Measurements from ENCODE around the gene GALNT9. TPM values are rescaled to one million over a fixed set of nuclear protein-coding genes. Genes with fewer than 3 reads are reported as not detected.

The GALNT9 gene
- total and polyA plus RNA-seq, 5 donors from 2014 or later, result 0.37 to 0.69 (median 0.64) TPM; not detected in 2

DNA sequence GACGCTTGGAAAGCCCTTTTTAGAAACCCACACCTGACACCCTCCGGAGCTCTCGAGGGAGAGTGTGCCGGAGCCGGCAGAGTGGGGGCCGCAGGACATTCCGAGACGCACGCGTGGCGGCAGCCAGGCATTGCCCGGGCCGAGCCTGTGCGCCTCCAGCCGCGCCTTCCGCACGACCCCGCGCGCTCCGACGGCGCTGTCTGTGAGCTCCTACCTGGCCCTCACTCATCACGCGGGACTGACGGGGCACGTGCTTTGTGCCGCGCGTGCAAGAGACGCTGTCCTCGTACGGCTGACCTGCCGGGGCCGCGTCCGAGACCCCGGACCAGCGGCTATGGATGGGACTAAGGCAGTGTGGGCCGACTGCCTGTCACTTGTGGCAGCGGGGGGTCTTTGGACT, 5.2 kb downstream of the GALNT9 start:
- Mint-ChIP-seq H3K9me3 (peaks cover 0 to 1% (median 0%) of the 10 kb centered on the region in 7 donors), H3K36me3 (no peaks in the 10 kb centered on the region), H3K4me1 (peaks cover 0 to 11% (median 2%) of the 10 kb centered on the region in 4 donors), H3K4me3 (no peak overlapping the region), H3K27me3 (peaks cover 17% of the 10 kb centered on the region), H3K27ac (no peak overlapping the region)
- H3K27ac ChIP-seq (ENCODE audit: insufficient read depth, low read length, poor library complexity, severe bottlenecking), result no peak overlapping the region
- H3K4me3 ChIP-seq (ENCODE audit: low read depth, low read length), result no peak overlapping the region
- DNase-seq, result no peak
- H3K9me3 ChIP-seq (ENCODE audit: control insufficient read depth in 2 of 2, low read length in 2 of 2), result no peaks in the 10 kb centered on the region
- H3K36me3 ChIP-seq (ENCODE audit: control insufficient read depth, insufficient read depth, low read length), result no peaks in the 10 kb centered on the region
- H3K27me3 ChIP-seq (ENCODE audit: control insufficient read depth, insufficient read depth, low read length), result no peaks in the 10 kb centered on the region
- H3K4me1 ChIP-seq (ENCODE audit: control insufficient read depth, insufficient read depth, low read length, poor library complexity, severe bottlenecking), result no peaks in the 10 kb centered on the region
- ATAC-seq (ENCODE audit: low read depth in 2 of 2), result no peak

DNA sequence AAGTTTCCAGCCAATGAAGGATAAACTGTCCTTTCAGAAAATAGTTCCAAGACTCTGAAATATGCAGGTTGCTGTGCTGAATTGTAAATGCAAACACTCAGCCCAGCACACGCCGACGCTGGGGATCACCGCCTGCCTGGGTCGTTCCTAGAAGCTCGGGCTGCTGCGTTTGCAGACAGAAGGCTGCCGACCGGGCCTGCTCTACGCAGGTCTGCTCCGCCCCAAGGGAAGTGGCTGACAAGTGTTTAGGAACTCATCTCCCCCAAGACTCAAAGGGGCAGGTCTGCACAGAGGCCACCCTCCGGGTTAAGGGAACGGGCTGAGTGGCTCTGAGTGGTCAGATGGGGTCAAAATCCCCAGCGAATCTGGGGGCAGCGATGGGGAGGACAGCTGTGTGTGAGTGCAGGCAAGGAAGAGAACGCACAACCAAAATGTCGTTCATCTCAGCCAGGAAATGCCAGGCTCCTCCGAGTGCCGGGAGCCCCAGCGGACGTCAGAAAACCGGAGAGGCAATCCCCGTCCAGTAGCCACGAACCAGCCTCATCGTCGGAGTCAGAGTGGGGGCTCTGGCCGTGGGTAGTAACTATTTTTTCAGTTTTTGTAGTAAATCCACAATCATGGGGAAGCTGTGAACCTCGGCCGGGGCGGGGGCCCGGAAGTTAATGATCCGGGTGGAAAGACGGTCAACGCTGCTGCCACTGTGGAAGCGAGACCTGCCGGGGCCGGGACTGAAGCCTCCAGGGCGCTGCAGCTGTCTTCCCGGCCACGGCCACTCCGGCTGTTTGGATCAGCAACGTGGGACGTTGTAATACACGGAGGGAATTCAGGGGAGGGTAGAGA, 6.0 kb downstream of the GALNT9 start:
- Histone ChIP-seq H3K9me3 (ENCODE audit: control insufficient read depth in 2 of 2, low read length in 2 of 2) (no peaks in the 10 kb centered on the region), H3K36me3 (ENCODE audit: control insufficient read depth, insufficient read depth, low read length) (no peaks in the 10 kb centered on the region), H3K27ac (ENCODE audit: insufficient read depth, low read length, poor library complexity, severe bottlenecking) (no peak overlapping the region), H3K4me3 (ENCODE audit: low read depth, low read length) (no peak overlapping the region), H3K27me3 (ENCODE audit: control insufficient read depth, insufficient read depth, low read length) (no peaks in the 10 kb centered on the region), H3K4me1 (ENCODE audit: control insufficient read depth, insufficient read depth, low read length, poor library complexity, severe bottlenecking) (no peaks in the 10 kb centered on the region)
- DNase-seq (peak in 2 of 3 donors; percentile 22), ATAC-seq (ENCODE audit: low read depth in 2 of 2) (peak in 1 of 2 donors; percentile 38)
- H3K27me3 Mint-ChIP-seq, result peaks cover 17% of the 10 kb centered on the region
- H3K4me1 Mint-ChIP-seq, result peaks cover 0 to 10% (median 2%) of the 10 kb centered on the region in 4 donors
- H3K4me3 Mint-ChIP-seq, result peak overlapping the region; percentile 43 to 82 (median 69)
- H3K27ac Mint-ChIP-seq, result peak overlapping the region in 2 of 3 donors; percentile 87 to 92
- H3K9me3 Mint-ChIP-seq, result peaks cover 0 to 1% (median 0%) of the 10 kb centered on the region in 7 donors
- H3K36me3 Mint-ChIP-seq, result no peaks in the 10 kb centered on the region

DNA sequence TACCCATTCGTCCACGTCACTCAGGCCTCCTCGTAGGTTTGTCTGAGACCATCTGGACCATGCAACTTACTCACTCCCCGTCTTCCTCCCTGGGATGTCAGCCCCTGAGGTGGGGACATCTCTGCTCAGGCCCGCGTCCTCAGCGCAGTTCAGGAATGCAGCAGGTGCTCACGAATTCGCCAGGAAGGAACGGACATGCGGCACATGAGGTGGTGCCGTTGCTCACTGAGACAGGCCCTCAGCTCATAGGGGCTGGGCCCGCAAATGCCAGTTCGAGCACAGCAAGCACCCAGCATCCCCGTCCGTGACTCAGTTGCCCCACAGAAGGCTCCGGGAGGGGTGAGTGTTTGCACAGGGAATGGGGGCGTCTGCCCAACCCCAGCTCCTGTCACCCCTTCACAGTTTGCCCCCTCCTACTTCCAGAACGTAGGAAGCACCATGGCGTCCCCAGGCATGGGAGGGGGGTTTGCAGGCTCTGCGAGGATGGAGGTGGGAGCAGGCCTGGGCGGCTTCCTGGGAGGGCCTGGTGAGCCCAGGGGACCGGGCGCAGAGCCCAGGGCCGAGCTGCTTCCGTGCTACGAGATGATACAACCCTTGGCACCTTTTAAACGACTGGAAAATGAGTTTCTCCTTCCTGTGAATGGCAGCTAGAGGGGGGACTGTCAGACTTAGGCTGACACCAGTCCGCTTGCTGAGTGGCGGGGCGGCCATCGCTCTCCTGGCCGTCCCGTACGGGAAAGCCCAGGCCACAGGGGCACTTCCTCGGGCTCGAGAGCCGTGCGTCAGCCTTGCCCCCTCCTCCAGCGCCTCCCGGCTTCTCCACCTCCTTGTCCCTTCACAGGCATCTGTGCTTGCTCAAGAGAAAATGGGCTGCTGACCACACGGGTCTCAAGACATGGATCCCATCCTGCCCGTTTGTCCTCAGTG, 6.9 kb downstream of the GALNT9 start:
- no peak for DNase-seq

DNA sequence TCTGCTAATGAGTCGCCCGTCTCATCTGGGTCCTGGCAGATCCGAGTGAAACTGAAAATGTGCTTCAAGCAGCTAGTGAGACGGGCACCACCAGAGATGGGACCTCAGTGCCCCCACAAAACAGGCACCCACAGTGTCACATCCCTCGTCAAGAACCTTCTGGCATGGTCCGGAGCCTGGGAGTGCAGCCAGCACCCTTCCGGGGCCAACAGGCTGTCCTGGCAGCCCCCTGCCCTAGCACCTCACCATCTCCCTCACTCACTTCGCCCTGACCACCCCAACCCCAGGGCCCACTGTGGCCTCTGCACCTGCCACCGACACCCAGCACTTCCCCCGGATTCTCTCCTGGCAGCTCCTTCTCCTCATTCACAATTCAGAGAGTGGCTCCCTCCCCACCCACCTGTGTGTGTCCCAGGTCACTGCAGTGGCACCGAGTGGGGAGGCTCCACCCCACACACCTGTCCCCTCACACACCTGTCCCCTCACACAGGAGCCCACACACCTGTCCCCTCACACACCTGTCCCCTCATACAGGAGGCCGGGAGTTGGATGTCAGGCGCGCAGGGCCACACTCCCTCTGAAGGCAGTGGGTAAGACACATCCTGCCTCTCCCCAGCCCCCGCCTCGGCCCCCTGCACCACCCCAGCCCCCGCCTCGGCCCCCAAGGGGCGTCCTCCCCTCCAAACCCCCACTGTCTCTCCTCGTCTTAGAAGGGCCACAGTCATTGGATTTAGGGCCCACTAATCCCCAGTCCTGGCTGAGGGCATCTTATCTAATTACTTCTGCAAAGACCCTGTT, 7.9 kb downstream of the GALNT9 start:
- Mint-ChIP-seq H3K4me3 (peak overlapping the region in 1 of 4 donors; percentile 43), H3K27me3 (peaks cover 12% of the 10 kb centered on the region), H3K36me3 (no peaks in the 10 kb centered on the region), H3K4me1 (peaks cover 0 to 7% (median 2%) of the 10 kb centered on the region in 4 donors), H3K9me3 (peaks cover 0 to 2% (median 0%) of the 10 kb centered on the region in 7 donors), H3K27ac (no peak overlapping the region)
- no peak for ATAC-seq (ENCODE audit: low read depth in 2 of 2)
- no peaks in the 10 kb centered on the region for H3K36me3 ChIP-seq (ENCODE audit: control insufficient read depth, insufficient read depth, low read length)
- H3K4me1 ChIP-seq (ENCODE audit: control insufficient read depth, insufficient read depth, low read length, poor library complexity, severe bottlenecking), result no peaks in the 10 kb centered on the region
- H3K4me3 ChIP-seq (ENCODE audit: low read depth, low read length), result no peak overlapping the region
- H3K27me3 ChIP-seq (ENCODE audit: control insufficient read depth, insufficient read depth, low read length), result no peaks in the 10 kb centered on the region
- H3K27ac ChIP-seq (ENCODE audit: insufficient read depth, low read length, poor library complexity, severe bottlenecking), result no peak overlapping the region
- no peaks in the 10 kb centered on the region for H3K9me3 ChIP-seq (ENCODE audit: control insufficient read depth in 2 of 2, low read length in 2 of 2)
- no peak for DNase-seq

More for the DNA sequence above, 6.9 kb downstream of the GALNT9 start:
- Histone ChIP-seq H3K9me3 (ENCODE audit: control insufficient read depth in 2 of 2, low read length in 2 of 2) (no peaks in the 10 kb centered on the region), H3K27me3 (ENCODE audit: control insufficient read depth, insufficient read depth, low read length) (no peaks in the 10 kb centered on the region), H3K4me1 (ENCODE audit: control insufficient read depth, insufficient read depth, low read length, poor library complexity, severe bottlenecking) (no peaks in the 10 kb centered on the region), H3K27ac (ENCODE audit: insufficient read depth, low read length, poor library complexity, severe bottlenecking) (no peak overlapping the region), H3K36me3 (ENCODE audit: control insufficient read depth, insufficient read depth, low read length) (no peaks in the 10 kb centered on the region), H3K4me3 (ENCODE audit: low read depth, low read length) (no peak overlapping the region)
- H3K27ac Mint-ChIP-seq, result peak overlapping the region in 1 of 3 donors; percentile 92
- H3K27me3 Mint-ChIP-seq, result peaks cover 17% of the 10 kb centered on the region
- no peaks in the 10 kb centered on the region for H3K36me3 Mint-ChIP-seq
- H3K4me1 Mint-ChIP-seq, result peaks cover 0 to 9% (median 2%) of the 10 kb centered on the region in 4 donors
- no peak for ATAC-seq (ENCODE audit: low read depth in 2 of 2)
- peaks cover 0 to 1% (median 0%) of the 10 kb centered on the region in 7 donors for H3K9me3 Mint-ChIP-seq
- H3K4me3 Mint-ChIP-seq, result no peak overlapping the region

GRCh38 chr12:132320767-132321211, 8.6 kb downstream of the GALNT9 start:
- ATAC-seq (ENCODE audit: low read depth in 2 of 2) (no peak), DNase-seq (no peak)
- no peak overlapping the region for H3K27ac Mint-ChIP-seq
- peaks cover 0 to 7% (median 2%) of the 10 kb centered on the region in 4 donors for H3K4me1 Mint-ChIP-seq
- Histone ChIP-seq H3K4me1 (ENCODE audit: control insufficient read depth, insufficient read depth, low read length, poor library complexity, severe bottlenecking) (no peaks in the 10 kb centered on the region), H3K9me3 (ENCODE audit: control insufficient read depth in 2 of 2, low read length in 2 of 2) (no peaks in the 10 kb centered on the region), H3K27ac (ENCODE audit: insufficient read depth, low read length, poor library complexity, severe bottlenecking) (no peak overlapping the region), H3K27me3 (ENCODE audit: control insufficient read depth, insufficient read depth, low read length) (no peaks in the 10 kb centered on the region), H3K4me3 (ENCODE audit: low read depth, low read length) (no peak overlapping the region), H3K36me3 (ENCODE audit: control insufficient read depth, insufficient read depth, low read length) (no peaks in the 10 kb centered on the region)
- peaks cover 8% of the 10 kb centered on the region for H3K27me3 Mint-ChIP-seq
- H3K36me3 Mint-ChIP-seq, result no peaks in the 10 kb centered on the region
- H3K4me3 Mint-ChIP-seq, result no peak overlapping the region
- peaks cover 0 to 4% (median 0%) of the 10 kb centered on the region in 7 donors for H3K9me3 Mint-ChIP-seq

GRCh38 chr12:132319991-132320570, 9.3 kb downstream of the GALNT9 start:
- H3K9me3 Mint-ChIP-seq, result peaks cover 0 to 4% (median 0%) of the 10 kb centered on the region in 7 donors
- H3K27ac ChIP-seq (ENCODE audit: insufficient read depth, low read length, poor library complexity, severe bottlenecking), result no peak overlapping the region
- H3K36me3 ChIP-seq (ENCODE audit: control insufficient read depth, insufficient read depth, low read length), result no peaks in the 10 kb centered on the region
- H3K27ac Mint-ChIP-seq, result no peak overlapping the region
- peaks cover 8% of the 10 kb centered on the region for H3K27me3 Mint-ChIP-seq
- DNase-seq (no peak), ATAC-seq (ENCODE audit: low read depth in 2 of 2) (no peak)
- H3K27me3 ChIP-seq (ENCODE audit: control insufficient read depth, insufficient read depth, low read length), result no peaks in the 10 kb centered on the region
- no peak overlapping the region for H3K4me3 Mint-ChIP-seq
- no peak overlapping the region for H3K4me3 ChIP-seq (ENCODE audit: low read depth, low read length)
- no peaks in the 10 kb centered on the region for H3K4me1 ChIP-seq (ENCODE audit: control insufficient read depth, insufficient read depth, low read length, poor library complexity, severe bottlenecking)
- H3K4me1 Mint-ChIP-seq, result peaks cover 0 to 7% (median 2%) of the 10 kb centered on the region in 4 donors
- H3K9me3 ChIP-seq (ENCODE audit: control insufficient read depth in 2 of 2, low read length in 2 of 2), result no peaks in the 10 kb centered on the region
- H3K36me3 Mint-ChIP-seq, result no peaks in the 10 kb centered on the region
